ENCODE measurements around the gene TRAPPC2L. TPM values are rescaled to one million over a fixed set of nuclear protein-coding genes. Genes with fewer than 3 reads are reported as not detected.

Gene TRAPPC2L
- total and polyA plus RNA-seq, 2 of the 13 experiments (the other 11 are each of a cell fraction or from before 2014, with no cell fraction given) = 96.3 to 107 TPM

DNA sequence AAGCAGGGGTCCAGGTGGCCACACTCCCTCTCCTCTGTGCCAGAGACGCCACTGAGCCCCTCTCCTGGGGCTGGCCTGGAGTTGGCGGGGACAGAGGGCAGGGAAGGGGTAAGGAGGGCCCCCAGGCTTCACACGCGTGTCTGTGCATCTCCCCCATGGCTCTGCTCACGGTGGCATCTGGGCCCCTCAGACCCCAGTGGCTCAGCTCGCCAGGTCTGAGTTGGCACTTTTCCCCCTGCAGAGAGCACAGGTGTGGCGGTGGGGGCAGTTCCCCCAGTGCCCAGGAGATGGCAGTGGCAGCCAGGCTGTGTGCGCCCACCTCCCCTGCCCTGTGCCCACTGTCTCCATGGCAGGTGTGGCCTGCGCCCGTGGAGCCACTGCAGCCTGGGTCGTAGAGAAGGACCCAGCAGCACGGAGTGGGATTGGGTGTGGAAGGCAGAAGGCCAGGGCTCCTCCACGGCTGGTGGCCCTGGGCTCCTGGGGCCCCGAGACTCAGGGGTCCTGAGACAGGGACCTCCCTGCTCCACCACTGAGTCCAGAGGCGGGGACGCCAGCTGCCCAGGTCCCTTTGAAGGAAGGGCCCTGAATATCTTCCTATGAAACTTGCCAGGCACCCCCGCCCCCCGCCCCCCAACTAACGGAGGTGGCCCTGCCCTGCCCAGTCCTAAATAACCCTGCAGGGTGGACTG lies 40.9 kb upstream of the TRAPPC2L start (continued):
- no peak for TF ChIP-seq HDAC2 (CRISPR knock-in tag; IDR thresholded peaks at IDR 0.05)
- TF ChIP-seq ELF4 (CRISPR knock-in tag; IDR thresholded peaks at IDR 0.05; ENCODE audit: borderline replicate concordance) = no peak
- TF ChIP-seq MBD4 (IDR thresholded peaks at IDR 0.05; ENCODE audit: borderline replicate concordance, low read length) = no peak
- no peak for TF ChIP-seq ZNF790 (CRISPR knock-in tag; IDR thresholded peaks at IDR 0.05; ENCODE audit: borderline replicate concordance)
- TF ChIP-seq FOSL2 (CRISPR knock-in tag; IDR thresholded peaks at IDR 0.05) = no peak
- TF ChIP-seq ZNF326 (CRISPR knock-in tag; IDR thresholded peaks at IDR 0.05; ENCODE audit: borderline replicate concordance) = no peak
- TF ChIP-seq ZKSCAN8 (CRISPR knock-in tag; IDR thresholded peaks at IDR 0.05; ENCODE audit: borderline replicate concordance) = no peak
- no peak for TF ChIP-seq ZSCAN22 (CRISPR knock-in tag; IDR thresholded peaks at IDR 0.05)
- no peak for TF ChIP-seq RFX3 (CRISPR knock-in tag; IDR thresholded peaks at IDR 0.05)
- no peak for TF ChIP-seq ESRRA (CRISPR knock-in tag; IDR thresholded peaks at IDR 0.05; ENCODE audit: low read depth)
- no peak for TF ChIP-seq ZFY (CRISPR knock-in tag; IDR thresholded peaks at IDR 0.05)
- TF ChIP-seq NFE2L2 (IDR thresholded peaks at IDR 0.05; ENCODE audit: low read length) = no peak
- no peak for TF ChIP-seq KLF11 (CRISPR knock-in tag; IDR thresholded peaks at IDR 0.05)
- peak; percentile 72 for TF ChIP-seq AGO1 (IDR thresholded peaks at IDR 0.05; ENCODE audit: low read depth, low read length, poor library complexity, severe bottlenecking)
- no peak for TF ChIP-seq DNMT3B (CRISPR knock-in tag; conservative IDR thresholded peaks at IDR 0.05)
- TF ChIP-seq, protein P1, sequence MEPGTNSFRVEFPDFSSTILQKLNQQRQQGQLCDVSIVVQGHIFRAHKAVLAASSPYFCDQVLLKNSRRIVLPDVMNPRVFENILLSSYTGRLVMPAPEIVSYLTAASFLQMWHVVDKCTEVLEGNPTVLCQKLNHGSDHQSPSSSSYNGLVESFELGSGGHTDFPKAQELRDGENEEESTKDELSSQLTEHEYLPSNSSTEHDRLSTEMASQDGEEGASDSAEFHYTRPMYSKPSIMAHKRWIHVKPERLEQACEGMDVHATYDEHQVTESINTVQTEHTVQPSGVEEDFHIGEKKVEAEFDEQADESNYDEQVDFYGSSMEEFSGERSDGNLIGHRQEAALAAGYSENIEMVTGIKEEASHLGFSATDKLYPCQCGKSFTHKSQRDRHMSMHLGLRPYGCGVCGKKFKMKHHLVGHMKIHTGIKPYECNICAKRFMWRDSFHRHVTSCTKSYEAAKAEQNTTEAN (CRISPR knock-in tag; conservative IDR thresholded peaks at IDR 0.05) = no peak
- TF ChIP-seq, protein P2, sequence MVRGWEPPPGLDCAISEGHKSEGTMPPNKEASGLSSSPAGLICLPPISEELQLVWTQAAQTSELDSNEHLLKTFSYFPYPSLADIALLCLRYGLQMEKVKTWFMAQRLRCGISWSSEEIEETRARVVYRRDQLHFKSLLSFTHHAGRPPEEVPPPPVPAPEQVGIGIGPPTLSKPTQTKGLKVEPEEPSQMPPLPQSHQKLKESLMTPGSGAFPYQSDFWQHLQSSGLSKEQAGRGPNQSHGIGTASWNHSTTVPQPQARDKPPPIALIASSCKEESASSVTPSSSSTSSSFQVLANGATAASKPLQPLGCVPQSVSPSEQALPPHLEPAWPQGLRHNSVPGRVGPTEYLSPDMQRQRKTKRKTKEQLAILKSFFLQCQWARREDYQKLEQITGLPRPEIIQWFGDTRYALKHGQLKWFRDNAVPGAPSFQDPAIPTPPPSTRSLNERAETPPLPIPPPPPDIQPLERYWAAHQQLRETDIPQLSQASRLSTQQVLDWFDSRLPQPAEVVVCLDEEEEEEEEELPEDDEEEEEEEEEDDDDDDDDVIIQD (CRISPR knock-in tag; IDR thresholded peaks at IDR 0.05; ENCODE audit: low read depth) = no peak
- TF ChIP-seq, protein P3, sequence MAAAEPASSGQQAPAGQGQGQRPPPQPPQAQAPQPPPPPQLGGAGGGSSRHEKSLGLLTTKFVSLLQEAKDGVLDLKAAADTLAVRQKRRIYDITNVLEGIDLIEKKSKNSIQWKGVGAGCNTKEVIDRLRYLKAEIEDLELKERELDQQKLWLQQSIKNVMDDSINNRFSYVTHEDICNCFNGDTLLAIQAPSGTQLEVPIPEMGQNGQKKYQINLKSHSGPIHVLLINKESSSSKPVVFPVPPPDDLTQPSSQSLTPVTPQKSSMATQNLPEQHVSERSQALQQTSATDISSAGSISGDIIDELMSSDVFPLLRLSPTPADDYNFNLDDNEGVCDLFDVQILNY (CRISPR knock-in tag; conservative IDR thresholded peaks at IDR 0.05) = no peak
- TF ChIP-seq, protein P4, sequence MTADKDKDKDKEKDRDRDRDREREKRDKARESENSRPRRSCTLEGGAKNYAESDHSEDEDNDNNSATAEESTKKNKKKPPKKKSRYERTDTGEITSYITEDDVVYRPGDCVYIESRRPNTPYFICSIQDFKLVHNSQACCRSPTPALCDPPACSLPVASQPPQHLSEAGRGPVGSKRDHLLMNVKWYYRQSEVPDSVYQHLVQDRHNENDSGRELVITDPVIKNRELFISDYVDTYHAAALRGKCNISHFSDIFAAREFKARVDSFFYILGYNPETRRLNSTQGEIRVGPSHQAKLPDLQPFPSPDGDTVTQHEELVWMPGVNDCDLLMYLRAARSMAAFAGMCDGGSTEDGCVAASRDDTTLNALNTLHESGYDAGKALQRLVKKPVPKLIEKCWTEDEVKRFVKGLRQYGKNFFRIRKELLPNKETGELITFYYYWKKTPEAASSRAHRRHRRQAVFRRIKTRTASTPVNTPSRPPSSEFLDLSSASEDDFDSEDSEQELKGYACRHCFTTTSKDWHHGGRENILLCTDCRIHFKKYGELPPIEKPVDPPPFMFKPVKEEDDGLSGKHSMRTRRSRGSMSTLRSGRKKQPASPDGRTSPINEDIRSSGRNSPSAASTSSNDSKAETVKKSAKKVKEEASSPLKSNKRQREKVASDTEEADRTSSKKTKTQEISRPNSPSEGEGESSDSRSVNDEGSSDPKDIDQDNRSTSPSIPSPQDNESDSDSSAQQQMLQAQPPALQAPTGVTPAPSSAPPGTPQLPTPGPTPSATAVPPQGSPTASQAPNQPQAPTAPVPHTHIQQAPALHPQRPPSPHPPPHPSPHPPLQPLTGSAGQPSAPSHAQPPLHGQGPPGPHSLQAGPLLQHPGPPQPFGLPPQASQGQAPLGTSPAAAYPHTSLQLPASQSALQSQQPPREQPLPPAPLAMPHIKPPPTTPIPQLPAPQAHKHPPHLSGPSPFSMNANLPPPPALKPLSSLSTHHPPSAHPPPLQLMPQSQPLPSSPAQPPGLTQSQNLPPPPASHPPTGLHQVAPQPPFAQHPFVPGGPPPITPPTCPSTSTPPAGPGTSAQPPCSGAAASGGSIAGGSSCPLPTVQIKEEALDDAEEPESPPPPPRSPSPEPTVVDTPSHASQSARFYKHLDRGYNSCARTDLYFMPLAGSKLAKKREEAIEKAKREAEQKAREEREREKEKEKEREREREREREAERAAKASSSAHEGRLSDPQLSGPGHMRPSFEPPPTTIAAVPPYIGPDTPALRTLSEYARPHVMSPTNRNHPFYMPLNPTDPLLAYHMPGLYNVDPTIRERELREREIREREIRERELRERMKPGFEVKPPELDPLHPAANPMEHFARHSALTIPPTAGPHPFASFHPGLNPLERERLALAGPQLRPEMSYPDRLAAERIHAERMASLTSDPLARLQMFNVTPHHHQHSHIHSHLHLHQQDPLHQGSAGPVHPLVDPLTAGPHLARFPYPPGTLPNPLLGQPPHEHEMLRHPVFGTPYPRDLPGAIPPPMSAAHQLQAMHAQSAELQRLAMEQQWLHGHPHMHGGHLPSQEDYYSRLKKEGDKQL (CRISPR knock-in tag; IDR thresholded peaks at IDR 0.05; ENCODE audit: low read depth) = no peak
- 0 out of 2 replicates have a peak, but pooled peaks have one; percentile 21 for TF ChIP-seq ZNF468 (CRISPR knock-in tag; IDR thresholded peaks at IDR 0.05)
- TF ChIP-seq ZNF333 (CRISPR knock-in tag; IDR thresholded peaks at IDR 0.05; ENCODE audit: borderline replicate concordance) = no peak
- no peak for TF ChIP-seq ZNF350 (CRISPR knock-in tag; IDR thresholded peaks at IDR 0.05; ENCODE audit: borderline replicate concordance, low read depth)

All from HepG2 (cell line).